ENCODE results near the gene CEP128.

The CEP128 gene

GRCh38 chr14:80906336-80906735, 35.2 kb downstream of the CEP128 start:
- TF ChIP-seq, protein P1, sequence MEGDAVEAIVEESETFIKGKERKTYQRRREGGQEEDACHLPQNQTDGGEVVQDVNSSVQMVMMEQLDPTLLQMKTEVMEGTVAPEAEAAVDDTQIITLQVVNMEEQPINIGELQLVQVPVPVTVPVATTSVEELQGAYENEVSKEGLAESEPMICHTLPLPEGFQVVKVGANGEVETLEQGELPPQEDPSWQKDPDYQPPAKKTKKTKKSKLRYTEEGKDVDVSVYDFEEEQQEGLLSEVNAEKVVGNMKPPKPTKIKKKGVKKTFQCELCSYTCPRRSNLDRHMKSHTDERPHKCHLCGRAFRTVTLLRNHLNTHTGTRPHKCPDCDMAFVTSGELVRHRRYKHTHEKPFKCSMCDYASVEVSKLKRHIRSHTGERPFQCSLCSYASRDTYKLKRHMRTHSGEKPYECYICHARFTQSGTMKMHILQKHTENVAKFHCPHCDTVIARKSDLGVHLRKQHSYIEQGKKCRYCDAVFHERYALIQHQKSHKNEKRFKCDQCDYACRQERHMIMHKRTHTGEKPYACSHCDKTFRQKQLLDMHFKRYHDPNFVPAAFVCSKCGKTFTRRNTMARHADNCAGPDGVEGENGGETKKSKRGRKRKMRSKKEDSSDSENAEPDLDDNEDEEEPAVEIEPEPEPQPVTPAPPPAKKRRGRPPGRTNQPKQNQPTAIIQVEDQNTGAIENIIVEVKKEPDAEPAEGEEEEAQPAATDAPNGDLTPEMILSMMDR (IDR thresholded peaks at IDR 0.05; ENCODE audit: low read depth, low read length, missing control alignments): no peak
- in situ Hi-C loops (cut with HindIII; ENCODE audit: low pct_ligation_motif_present, low sequenced_read_pairs): no loop called here
- Histone ChIP-seq H3K4me3 (ENCODE audit: low read depth, low read length) (no peak overlapping the region), H3K27me3 (replicated peaks) (no peaks in the 10 kb centered on the region), H3K27ac (no peak overlapping the region), H3K36me3 (replicated peaks) (no peaks in the 10 kb centered on the region)
- no peak for DNase-seq

- Histone ChIP-seq H3K36me3 (replicated peaks) (no peaks in the 10 kb centered on the region), H3K27ac (no peak overlapping the region), H3K4me3 (ENCODE audit: low read depth, low read length) (no peak overlapping the region), H3K27me3 (replicated peaks) (no peaks in the 10 kb centered on the region)
- in situ Hi-C loops (cut with HindIII; ENCODE audit: low pct_ligation_motif_present, low sequenced_read_pairs): no loop called here
- DNase-seq: no peak
- TF ChIP-seq, protein P1 (IDR thresholded peaks at IDR 0.05; ENCODE audit: low read depth, low read length, missing control alignments): no peak
Observed at GRCh38 chr14:80902608-80903007, 38.9 kb downstream of the CEP128 start.

DNA sequence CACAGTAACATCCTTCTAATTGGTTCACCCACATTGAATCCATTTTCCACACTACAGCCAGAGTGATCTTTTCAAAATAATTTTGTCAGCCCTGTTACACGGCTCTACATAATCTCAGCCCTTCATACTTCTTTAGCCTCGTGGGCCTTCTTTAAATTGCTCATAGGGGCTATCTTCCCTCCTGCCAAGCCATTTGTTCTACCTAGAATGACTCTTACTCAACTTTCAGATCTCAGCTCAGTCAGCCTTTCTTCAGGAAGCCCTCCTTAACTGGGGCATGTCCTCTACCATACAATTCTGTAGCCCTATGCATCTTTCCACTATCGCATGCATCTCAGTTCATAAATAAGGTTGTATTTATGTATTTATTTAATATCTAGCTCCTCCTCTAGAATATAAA, 39.7 kb downstream of the CEP128 start:
- no peak overlapping the region for H3K4me3 ChIP-seq (ENCODE audit: low read depth, low read length)
- no peak overlapping the region for H3K27ac ChIP-seq
- in situ Hi-C loops (cut with HindIII; ENCODE audit: low pct_ligation_motif_present, low sequenced_read_pairs): no loop called here
- TF ChIP-seq, protein P1 (IDR thresholded peaks at IDR 0.05; ENCODE audit: low read depth, low read length, missing control alignments): no peak
- no peaks in the 10 kb centered on the region for H3K36me3 ChIP-seq (replicated peaks)
- no peaks in the 10 kb centered on the region for H3K27me3 ChIP-seq (replicated peaks)
- DNase-seq: no peak

DNA sequence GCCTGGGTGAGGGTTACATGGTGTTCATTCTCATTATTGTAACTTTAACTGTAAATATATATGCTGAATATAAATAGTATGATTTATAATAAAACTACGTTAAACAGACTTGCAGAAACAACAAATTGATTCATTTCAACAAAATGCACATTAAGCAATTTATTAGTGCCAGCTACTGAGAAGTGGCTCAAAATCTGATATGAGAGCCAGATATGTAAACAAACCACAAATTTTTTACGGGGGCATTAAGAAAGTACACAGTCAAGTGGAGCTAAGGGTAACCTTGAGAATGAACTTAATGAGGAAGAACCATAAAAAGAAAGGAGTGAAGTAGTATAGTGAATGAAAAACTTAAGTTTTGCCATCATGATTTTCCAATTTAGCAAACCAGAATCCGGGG, 40.3 kb downstream of the CEP128 start:
- TF ChIP-seq, protein P1 (IDR thresholded peaks at IDR 0.05; ENCODE audit: low read depth, low read length, missing control alignments): no peak
- in situ Hi-C loops (cut with HindIII; ENCODE audit: low pct_ligation_motif_present, low sequenced_read_pairs): no loop called here
- H3K36me3 ChIP-seq (replicated peaks): no peaks in the 10 kb centered on the region
- DNase-seq: no peak
- no peak overlapping the region for H3K4me3 ChIP-seq (ENCODE audit: low read depth, low read length)
- no peaks in the 10 kb centered on the region for H3K27me3 ChIP-seq (replicated peaks)
- no peak overlapping the region for H3K27ac ChIP-seq

DNA sequence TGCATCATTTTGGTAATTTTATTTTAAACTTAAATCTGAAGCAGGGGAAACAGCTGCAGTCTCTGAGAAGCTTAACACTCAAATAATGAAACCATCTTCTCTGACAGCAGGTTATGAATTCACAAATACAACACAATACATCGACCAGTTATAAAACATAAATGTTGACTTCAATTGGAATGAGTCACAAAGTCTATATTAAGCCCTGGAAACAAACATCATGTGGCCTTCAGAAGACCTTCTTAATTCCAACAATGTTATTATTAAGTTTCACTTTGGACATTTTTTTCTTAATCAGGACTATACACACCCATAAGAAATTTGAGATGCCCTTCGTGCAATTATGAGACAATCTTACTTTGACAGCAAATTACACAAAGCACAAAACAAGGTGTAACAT, 68.9 kb downstream of the CEP128 start:
- Histone ChIP-seq H3K36me3 (replicated peaks) (no peaks in the 10 kb centered on the region), H3K4me3 (ENCODE audit: low read depth, low read length) (no peak overlapping the region), H3K27ac (no peak overlapping the region), H3K27me3 (replicated peaks) (no peaks in the 10 kb centered on the region)
- TF ChIP-seq, protein P1 (IDR thresholded peaks at IDR 0.05; ENCODE audit: low read depth, low read length, missing control alignments): no peak
- no peak for DNase-seq
- in situ Hi-C loops (cut with HindIII; ENCODE audit: low pct_ligation_motif_present, low sequenced_read_pairs): no loop called here

- no peak for DNase-seq
- Histone ChIP-seq H3K4me3 (ENCODE audit: low read depth, low read length) (no peak overlapping the region), H3K27me3 (replicated peaks) (no peaks in the 10 kb centered on the region), H3K27ac (no peak overlapping the region), H3K36me3 (replicated peaks) (no peaks in the 10 kb centered on the region)
- TF ChIP-seq, protein P1 (IDR thresholded peaks at IDR 0.05; ENCODE audit: low read depth, low read length, missing control alignments): no peak
- in situ Hi-C loops (cut with HindIII; ENCODE audit: low pct_ligation_motif_present, low sequenced_read_pairs): no loop called here
Observed at GRCh38 chr14:80868260-80868659, 73.3 kb downstream of the CEP128 start.

Measured in brain microvascular endothelial cell (primary cell).